Measurements from ENCODE around the gene OR2A5. TPM values are rescaled to one million over a fixed set of nuclear protein-coding genes. Genes with fewer than 3 reads are reported as not detected.
"Not testable (repeated sequence)": the region's sequence is repeated elsewhere in the genome, so short reads cannot be mapped to it uniquely, and the experiment has no call there.

The OR2A5 gene, protein sequence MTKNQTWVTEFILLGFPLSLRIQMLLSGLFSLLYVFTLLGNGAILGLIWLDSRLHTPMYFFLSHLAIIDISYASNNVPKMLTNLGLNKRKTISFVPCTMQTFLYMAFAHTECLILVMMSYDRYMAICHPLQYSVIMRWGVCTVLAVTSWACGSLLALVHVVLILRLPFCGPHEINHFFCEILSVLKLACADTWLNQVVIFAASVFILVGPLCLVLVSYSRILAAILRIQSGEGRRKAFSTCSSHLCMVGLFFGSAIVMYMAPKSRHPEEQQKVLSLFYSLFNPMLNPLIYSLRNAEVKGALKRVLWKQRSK
- not detected for total RNA-seq
- long read RNA-seq: 0 reads

DNA sequence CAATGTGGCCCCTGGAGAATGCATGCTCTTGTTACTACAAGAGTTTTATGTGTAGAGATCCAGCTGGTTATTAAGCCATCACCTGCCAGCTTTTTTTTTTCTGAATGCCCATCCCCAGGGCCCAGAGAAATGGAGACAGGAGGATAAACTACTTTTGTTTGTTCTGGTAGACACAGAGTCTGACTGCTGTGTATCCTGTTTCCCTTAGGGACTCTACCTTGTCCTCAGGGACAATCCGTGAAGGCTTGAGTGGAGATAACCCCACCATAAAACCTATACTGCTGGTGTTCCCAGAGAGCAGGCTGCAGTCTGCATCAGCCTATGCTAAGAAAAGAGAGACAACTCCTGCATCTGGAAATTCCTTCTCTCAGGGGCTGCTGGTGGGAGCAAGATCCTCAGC lies at the start of gene OR2A5:
OR2A5 (plus strand) TSS at position 301 of the 400 bp plus-strand sequence. CDS start 1,454 bp downstream, outside the sequence.
- ATAC-seq (no peak), DNase-seq (no peak)
- intact Hi-C loops (cut with DNase I): no loop called here

DNA sequence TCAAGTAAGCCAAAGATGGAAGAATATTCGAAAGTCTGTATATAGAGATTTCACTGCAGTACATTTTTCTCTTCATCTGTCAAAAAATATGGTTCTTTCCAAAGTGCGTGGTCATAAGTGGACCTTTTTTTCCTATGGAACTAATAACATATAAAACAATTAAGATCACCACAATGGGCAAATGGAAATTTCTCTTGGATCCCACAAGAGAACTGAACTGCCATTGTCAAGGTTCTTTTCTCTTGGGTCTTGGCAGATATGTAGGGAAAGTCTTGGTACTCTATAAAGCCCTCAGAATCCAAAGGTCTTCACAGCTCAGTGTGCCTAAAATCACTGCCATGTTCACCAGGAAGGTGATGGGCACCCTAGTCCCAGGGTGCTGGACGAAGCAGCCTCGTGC lies 48.7 kb upstream of the OR2A5 start, which contains the start of gene OR6B1:
OR6B1 (plus strand) TSS at position 301 of the 400 bp plus-strand sequence. CDS start 3,677 bp downstream, outside the sequence.
- intact Hi-C loops (cut with DNase I): no loop called here
- ATAC-seq: no peak
- DNase-seq: no peak

DNA sequence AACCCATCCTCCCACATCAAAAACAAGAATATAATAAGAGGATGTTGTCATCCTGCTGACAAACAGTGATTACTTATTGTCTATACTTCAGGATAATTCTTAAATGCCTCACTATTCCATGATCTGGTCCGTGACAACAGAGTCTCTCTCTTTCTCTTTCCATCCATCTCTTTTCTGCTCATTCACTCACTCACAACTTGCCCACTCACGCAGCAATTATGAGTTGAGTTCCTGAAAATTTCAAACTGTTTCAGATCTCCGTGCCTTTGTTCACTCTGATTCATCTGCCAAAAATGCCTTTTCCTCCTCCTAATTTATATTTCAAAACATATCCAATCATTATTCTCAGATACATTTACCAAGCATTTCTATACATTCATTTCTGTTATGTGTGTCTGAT lies 47.2 kb upstream of the OR2A5 start:
- ATAC-seq: no peak
- intact Hi-C loops (cut with DNase I): no loop called here

DNA sequence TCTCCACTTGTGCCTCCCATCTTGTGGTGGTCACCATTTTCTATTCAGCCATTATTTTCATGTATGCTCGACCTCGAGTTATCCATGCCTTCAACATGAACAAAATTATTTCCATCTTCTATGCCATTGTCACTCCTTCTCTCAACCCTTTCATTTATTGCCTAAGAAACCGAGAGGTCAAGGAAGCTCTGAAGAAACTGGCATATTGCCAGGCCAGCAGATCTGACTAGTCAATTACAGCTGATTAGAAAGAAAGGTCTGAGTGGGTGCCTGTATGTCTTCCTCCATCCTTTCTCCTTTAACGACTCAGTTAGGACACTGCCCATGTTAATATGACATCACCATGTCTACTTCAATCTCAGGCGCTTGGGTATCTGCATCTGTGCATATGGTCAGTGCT lies 44.0 kb upstream of the OR2A5 start:
- DNase-seq: no peak
- intact Hi-C loops (cut with DNase I): no loop called here
- ATAC-seq: no peak

More for the DNA sequence above, 47.2 kb upstream of the OR2A5 start:
- DNase-seq: no peak

DNA sequence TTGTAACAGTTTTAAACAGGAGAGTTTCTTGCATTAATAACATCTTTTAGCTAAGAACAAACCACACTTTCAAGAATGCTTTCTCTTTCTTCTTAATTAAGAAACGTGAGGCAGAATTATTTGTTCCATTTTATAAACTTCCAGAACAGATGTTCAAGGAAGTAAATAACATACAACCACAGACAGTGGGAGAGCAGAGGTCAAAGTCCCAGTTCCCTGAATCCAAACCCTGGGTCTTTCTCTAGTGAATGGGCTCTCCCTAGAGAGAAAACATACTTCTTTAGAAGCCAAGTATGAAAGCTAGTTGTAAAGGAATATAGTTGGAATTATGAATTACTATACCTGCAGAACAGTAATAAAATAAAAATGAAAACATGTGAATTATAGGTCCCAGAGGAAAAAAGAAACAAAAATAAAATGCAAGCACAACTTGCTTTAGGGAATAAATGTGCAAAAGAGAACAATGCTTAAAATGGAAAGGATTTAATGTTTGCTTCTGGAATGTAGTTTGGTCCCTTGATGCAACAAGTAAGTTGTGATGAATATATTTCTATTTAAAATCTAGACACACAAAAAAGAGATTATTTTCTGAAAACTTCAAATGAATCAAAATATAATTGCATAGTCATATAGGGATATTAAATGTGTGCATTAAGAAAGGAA lies 42.6 kb upstream of the OR2A5 start:
- intact Hi-C loops (cut with DNase I): no loop called here
- DNase-seq (no peak), ATAC-seq (no peak)

DNA sequence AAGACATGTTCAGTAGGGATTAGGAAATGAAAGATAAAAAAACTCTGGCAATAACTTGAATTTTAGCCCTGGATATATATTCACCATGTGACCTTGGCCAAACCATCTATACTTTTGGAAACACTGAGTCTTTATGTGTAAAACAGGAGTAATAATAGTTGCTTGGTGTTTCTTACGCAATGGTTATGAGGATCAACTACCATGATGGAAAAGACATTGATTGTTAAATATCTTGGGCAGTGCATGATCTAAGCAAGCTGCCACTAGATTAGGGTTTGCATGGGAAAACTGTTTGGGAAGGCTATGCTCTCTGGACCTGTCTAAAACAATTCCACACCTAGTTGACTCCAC lies 42.1 kb upstream of the OR2A5 start:
- ATAC-seq (no peak), DNase-seq (no peak)
- intact Hi-C loops (cut with DNase I): no loop called here

DNA sequence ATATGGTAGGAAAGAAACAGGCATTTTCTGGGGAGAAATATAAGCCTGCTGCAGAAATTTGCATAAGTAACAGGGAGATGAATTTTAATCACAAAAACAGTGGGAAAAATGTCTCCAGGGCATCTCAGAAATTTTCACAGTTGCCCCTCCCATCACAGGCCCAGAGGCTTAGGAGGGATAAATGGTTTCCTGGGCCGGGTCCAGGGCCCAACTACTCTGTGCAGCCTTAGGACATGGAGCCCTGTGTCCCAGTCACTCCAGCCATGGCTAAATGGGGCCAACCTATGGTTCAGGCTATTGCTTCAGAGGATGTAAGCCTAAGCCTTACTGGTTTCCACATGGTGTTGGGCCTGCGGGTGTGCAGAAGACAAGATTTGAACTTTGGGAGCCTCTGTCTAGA lies 39.4 kb upstream of the OR2A5 start:
- no peak for ATAC-seq
- intact Hi-C loops (cut with DNase I): no loop called here
- no peak for DNase-seq

DNA sequence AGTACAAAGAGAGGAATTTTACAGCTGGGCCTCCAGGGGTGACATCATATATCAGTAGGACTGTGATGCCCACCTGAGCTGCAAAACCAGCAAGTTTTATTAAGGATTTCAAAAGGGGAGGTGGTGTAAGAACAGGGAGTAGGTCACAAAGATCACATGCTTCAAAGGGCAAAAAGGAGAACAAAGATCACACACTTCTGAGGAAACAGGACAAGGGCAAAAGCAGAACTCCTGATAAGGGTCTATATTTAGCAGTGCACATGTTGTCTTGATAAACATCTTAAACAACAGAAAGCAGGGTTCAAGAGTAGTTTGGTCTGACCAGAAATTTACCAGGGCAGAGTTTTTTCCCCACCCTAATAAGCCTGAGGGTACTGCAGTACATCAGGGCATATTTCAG lies 38.7 kb upstream of the OR2A5 start:
- ATAC-seq; intact Hi-C loops (cut with DNase I); DNase-seq: not testable (repeated sequence)

DNA sequence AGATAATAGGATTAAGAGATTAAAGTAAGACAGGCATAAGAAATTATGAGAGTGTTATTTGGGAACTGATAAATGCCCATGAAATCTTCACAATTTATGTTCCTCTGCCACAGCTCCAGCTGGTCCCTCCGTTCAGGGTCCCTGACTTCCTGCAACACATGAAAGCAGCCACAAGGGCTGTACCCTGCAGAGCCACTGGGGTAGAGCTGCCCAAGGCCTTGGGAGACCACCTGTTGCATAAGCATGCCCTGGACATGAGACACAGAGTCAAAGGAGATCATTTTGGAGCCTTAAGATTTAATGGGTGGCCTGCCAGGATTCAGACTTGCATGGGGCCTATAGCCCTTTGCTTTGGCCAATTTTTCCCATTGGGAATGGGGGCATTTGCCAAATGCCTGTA lies 37.9 kb upstream of the OR2A5 start:
- intact Hi-C loops (cut with DNase I); ATAC-seq; DNase-seq: not testable (repeated sequence)

DNA sequence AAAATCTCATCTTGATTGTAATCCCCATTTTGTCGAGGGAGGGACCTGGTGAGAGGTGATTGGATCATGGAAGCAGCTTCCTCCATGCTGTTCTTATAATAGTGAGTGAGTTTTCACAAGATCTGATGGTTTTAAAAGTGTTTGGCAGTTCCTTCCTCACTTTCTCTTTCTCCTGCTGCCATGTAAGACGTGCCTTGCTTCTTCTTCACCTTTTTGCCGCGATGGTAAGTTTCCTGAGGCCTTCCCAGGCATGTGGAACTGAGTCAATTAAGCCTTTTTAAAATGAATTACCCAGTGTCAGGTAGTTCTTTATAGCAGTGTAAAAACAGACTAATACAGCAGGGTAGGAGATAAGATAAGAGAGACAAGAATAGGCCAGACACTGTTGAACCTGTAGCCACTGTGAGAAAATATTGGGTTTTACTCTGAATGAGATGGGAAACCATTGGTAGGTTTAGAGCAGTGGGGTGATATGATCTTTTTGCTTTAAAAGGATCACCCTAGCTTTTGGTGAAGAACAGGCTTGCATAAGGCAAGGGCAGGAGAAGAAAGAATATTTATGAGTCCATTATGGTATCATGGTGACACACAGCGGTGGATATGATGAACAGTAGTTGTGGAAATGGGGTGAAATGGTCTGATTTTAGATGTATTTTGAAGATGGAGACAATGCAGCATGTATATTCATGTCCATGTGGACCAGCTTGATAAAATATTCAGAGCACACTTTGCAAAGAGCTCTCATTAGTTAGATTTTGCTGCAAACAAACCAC lies 37.1 kb upstream of the OR2A5 start:
- DNase-seq (no peak), ATAC-seq (no peak)
- intact Hi-C loops (cut with DNase I): no loop called here

DNA sequence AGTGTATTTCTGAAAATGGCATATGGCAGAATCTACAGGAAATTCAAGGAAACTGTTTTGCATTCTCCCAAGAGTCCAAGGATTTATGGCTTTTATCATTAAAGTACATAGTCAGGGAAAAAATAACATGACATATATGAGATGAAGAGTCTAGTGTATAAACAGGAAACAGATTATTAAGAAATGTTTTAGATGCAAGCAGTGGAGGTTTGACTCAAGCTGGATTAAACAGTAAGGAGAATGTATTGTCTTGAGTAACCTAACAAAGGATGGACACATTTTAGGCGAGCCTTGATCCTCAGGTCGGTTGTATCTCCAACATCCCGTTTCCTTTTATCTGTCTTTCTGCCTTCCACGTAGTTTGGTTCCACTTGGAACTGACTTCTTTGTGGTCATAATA lies 30.7 kb upstream of the OR2A5 start:
- intact Hi-C loops (cut with DNase I): no loop called here
- no peak for ATAC-seq
- no peak for DNase-seq

DNA sequence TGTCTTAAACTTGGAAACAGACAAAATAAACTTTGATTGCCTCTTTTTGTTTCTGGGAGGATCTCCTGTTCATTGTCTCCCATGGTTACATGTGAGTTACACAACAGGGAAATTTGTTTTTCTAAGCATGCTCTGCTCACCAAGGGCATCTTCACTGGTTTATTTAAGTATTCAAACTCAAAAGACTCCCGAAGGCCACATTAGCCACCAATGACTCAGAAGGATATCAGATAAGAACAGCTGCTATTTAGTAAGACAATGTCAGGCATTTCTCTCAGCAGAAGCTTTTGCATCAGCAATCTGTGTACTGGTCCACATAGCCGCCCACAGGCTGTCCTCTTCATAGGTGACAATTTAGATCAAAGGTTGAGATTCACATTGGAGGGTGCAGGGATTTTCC lies 29.3 kb upstream of the OR2A5 start:
- intact Hi-C loops (cut with DNase I): no loop called here
- ATAC-seq: peak; percentile 57 to 91
- DNase-seq: no peak

DNA sequence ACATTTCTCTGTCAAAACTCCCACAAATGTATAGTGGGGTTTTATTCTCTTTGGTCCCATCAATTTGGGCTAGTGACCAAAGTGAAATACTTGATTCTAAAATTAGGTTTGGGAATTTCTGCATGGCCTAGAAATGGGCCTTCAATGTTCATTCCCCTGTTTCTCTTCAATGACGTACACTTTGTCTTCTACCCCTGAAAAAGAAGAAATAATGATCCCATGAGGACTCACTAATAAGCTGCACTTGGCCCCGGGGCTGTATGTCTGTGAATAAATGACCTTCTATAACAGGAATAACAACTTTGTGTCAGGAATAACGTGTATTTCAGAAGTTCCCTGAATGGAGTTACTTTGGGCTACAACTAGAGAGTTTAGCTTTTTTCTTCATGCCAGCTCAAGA lies 28.4 kb upstream of the OR2A5 start:
- ATAC-seq: peak; percentile 25 to 41
- intact Hi-C loops (cut with DNase I): no loop called here
- no peak for DNase-seq

DNA sequence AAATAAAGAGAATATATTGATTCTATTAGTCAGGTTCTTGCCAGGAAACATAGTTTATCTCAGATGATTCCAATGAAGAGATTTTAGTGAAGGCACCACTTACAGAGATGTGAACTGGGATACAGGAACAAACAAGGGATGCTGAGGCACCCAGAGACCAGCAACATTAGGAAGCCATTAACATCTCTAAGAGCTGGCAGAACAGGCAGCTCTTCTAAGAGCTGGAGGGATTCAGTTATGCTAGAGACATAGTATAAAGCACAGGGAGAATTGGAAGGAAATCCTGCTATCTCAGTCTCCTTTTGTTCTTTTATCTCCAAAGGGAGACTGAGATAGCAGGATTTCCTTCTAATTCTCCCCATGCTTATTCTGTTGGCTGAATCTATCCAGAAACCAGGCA lies 26.6 kb upstream of the OR2A5 start:
- DNase-seq (no peak), ATAC-seq (no peak)
- intact Hi-C loops (cut with DNase I): no loop called here

DNA sequence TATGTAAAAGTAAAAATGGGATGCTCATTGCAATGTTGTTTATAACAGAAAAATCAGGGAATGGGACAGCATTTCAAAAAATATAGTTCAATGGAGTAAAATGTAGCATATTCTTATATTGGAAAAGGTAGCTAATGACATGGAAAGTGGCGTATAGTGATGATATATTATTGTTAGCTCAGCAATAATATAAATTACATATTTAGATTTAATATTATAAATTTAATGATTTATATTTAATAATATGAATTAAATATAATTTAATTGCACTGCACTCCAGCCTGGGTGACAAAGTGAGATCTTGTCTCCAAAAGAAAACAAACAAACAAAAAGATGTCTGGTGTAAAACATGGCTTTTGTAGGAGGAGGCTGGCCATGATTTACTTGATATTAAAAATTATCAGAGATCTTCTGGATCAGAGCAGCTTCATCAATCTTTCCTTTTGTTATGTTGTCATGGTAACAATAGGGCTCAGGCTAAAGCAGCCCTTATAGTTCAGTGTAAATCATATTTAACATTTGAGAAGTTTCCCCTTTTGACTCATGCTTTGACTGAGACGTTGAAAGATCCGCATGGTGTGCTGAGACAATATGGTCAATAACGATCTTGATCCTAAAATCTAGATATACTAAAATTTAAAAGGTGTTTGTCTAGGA lies 25.4 kb upstream of the OR2A5 start:
- ATAC-seq (no peak), DNase-seq (no peak)
- intact Hi-C loops (cut with DNase I): no loop called here

DNA sequence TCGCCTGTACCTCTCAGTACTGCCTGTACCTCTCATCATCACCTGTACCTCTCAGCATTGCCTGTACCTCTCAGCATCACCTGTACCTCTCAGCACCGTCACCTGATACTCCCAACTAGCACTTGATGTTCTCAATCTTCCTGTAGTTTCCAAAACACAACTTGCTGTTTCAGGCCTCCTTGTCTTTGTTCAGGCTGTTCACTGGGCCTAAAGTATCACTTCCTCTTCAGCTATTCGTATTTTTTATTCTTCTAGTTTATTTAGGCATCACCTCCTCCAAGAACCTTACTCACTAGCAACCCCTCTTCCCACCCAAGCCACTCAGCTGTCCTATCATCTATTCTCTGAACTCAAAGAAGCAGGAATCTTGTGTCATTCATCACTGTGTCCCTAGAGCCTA lies 24.5 kb upstream of the OR2A5 start:
- intact Hi-C loops (cut with DNase I): no loop called here
- ATAC-seq: no peak

DNA sequence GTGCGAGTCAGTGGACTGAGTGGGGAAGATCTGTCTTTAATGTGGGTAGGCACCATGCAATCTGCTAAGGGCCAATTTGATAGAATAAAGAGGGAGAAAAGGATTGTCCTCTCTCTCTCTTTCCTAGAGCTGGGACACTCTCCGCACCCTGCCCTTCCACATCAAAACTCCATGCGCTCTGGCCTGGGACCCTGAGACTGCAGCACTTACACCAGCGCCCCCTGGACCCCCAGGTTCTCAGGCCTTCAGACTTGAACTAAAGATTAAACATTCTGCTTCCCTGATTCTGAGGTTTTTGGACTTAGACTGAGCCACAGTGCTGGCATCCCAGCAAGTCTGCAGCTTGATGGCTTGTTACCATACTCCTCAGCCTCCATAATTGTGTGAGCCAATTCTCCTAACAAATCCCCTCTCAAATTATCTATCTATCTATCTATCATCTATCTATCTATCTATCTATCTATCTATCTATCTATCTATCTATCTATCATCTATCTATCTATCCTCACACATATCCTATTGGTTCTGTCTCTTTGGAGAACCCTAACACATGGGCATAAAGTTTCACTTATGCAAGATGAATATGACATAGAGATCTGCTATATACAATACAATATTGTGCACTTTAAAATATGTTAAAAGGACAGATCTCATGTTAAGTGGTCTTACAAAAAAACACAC lies 22.4 kb upstream of the OR2A5 start:
- DNase-seq (no peak), ATAC-seq (no peak)
- intact Hi-C loops (cut with DNase I): no loop called here

More for the DNA sequence above, 24.5 kb upstream of the OR2A5 start:
- no peak for DNase-seq

DNA sequence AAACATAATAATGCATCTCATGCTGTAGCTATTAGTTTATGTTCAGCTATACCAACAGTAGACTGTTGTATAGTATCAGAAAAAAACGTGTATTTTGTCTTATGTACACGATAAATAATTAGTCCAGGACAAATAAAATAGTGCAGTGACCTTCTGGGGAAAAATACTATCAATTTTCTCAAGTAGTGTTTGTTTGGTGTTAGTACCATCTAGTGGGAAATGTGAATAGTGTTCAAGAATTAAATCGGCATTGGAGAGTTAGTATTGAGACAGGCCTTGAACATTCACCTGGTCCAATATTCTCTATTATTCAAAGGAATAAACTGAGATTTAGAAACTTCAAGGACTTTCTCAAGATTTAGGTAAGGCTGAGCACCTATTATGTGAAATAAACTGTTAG lies 21.7 kb upstream of the OR2A5 start:
- intact Hi-C loops (cut with DNase I): no loop called here
- ATAC-seq (peak; percentile 47 to 54), DNase-seq (no peak)

DNA sequence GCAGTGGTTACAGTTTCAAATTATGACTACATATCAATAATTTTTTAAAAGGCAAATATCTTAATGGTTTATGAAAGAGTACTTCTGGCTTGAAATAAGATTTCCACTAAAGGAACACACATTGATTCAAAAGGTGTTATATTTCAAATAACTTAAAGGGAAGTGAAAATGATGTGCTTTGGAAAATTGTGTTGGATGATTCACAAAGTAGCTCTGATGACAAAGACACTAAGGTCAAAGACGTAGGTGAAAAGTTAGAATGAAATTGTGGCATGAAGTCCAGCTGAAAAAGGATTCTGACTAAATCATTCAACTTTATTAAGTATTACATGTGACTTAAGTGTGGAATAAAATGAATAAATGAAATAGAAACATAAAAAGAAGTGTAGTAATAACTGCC lies 20.8 kb upstream of the OR2A5 start:
- DNase-seq (no peak), ATAC-seq (no peak)
- intact Hi-C loops (cut with DNase I): no loop called here

All from left cardiac atrium (tissue), 4 donors.